Measurements from ENCODE around the gene KIF11. TPM values are rescaled to one million over a fixed set of nuclear protein-coding genes. Genes with fewer than 3 reads are reported as not detected.

Gene KIF11
- total and polyA plus RNA-seq, 2 experiments from 2014 or later: 26.1 to 56.7 TPM

- no peak for TF ChIP-seq STAT1 (IDR thresholded peaks at IDR 0.05; ENCODE audit: unreplicated experiment)
- TF ChIP-seq ETS1 (IDR thresholded peaks at IDR 0.05): no peak
- no peak for TF ChIP-seq CTCF (conservative IDR thresholded peaks at IDR 0.05; ENCODE audit: low read depth in 2 of 2)
- no peak for TF ChIP-seq REST (IDR thresholded peaks at IDR 0.05; ENCODE audit: unreplicated experiment)
These were observed 11.9 kb downstream of the KIF11 start (continued) for GRCh38 chr10:92604841-92605240.

- H3K4me1 Mint-ChIP-seq: no peaks in the 10 kb centered on the region
- H3K4me2 ChIP-seq: no peak overlapping the region
- H3K79me2 ChIP-seq (replicated peaks; ENCODE audit: insufficient read depth): no peaks in the 10 kb centered on the region
- H4K20me1 ChIP-seq (replicated peaks; ENCODE audit: insufficient read depth): peaks cover 8% of the 10 kb centered on the region
- no peaks in the 10 kb centered on the region; the same call in 2 of the 3 replicates for H3K9me3 Mint-ChIP-seq
- H2AFZ ChIP-seq: no peak overlapping the region
- no peak for DNase-seq (ENCODE audit: low spot score)
- no peak overlapping the region for H3K4me3 ChIP-seq
- no peaks in the 10 kb centered on the region for H3K27me3 ChIP-seq (ENCODE audit: insufficient read depth)
- H3K36me3 ChIP-seq (ENCODE audit: insufficient read depth): peaks cover 68% of the 10 kb centered on the region; the same call in 1 of the 2 replicates
- no peak overlapping the region for H3K27ac ChIP-seq (ENCODE audit: low read depth)
- no peak for ATAC-seq
- TF ChIP-seq REST (IDR thresholded peaks at IDR 0.05; ENCODE audit: unreplicated experiment) (no peak), POLR2AphosphoS5 (IDR thresholded peaks at IDR 0.05; ENCODE audit: low read depth) (no peak), NANOG (IDR thresholded peaks at IDR 0.05; ENCODE audit: borderline replicate concordance) (no peak), STAT1 (IDR thresholded peaks at IDR 0.05; ENCODE audit: unreplicated experiment) (no peak)
- H3K27me3 Mint-ChIP-seq (ENCODE audit: insufficient read depth, low read depth, poor library complexity): no peaks in the 10 kb centered on the region
- no peaks in the 10 kb centered on the region for H3K4me1 ChIP-seq (ENCODE audit: insufficient read depth)
- H3K9me2 ChIP-seq (ENCODE audit: insufficient read depth): no peaks in the 10 kb centered on the region
- no peak overlapping the region for H3K27ac Mint-ChIP-seq
- no peaks in the 10 kb centered on the region for H3F3A ChIP-seq (replicated peaks; ENCODE audit: low read depth)
- no peak overlapping the region for H3K4me3 Mint-ChIP-seq
- H3K36me3 Mint-ChIP-seq (ENCODE audit: low read depth): peaks cover 73% of the 10 kb centered on the region
These were observed 22.6 kb downstream of the KIF11 start for GRCh38 chr10:92615515-92615914.

All from GM23338 (cell line).